Gastroesophageal sphincter (tissue), 4 donors: ENCODE measurements around the gene CASP4. TPM values are rescaled to one million over a fixed set of nuclear protein-coding genes. Genes with fewer than 3 reads are reported as not detected.

Experiments used
- ATAC-seq: fragments of 150-250 bp; one replicate; pipeline ENCODE4 v1.9.1; 2016; ENCODE audit warnings: mild to moderate bottlenecking, moderate library complexity
- H3K27ac ChIP-seq, 4 donors: fragments of 200-600 bp; sonication (generic) in 3 of 4; 1 replicate in 3 of 4; 2 replicates in 1 of 4; pipeline ENCODE4 v1.5.1; 2016 to 2019
- H3K27me3 ChIP-seq: fragments of 200-600 bp; sonication (generic); one replicate; pipeline ENCODE4 v1.5.1; 2019
- H3K36me3 ChIP-seq, 2 donors: fragments of 200-600 bp; sonication (generic); one replicate each; pipeline ENCODE4 v1.5.1; 2019; ENCODE audit warnings: control low read depth in 1 of 2
- H3K4me1 ChIP-seq, 3 donors: fragments of 200-600 bp; sonication (generic); 1 replicate in 2 of 3; 2 replicates in 1 of 3; pipeline ENCODE4 v1.5.1; 2016 to 2019; ENCODE audit warnings: control low read depth in 2 of 3
- H3K4me3 ChIP-seq, 2 donors: fragments of 200-600 bp; sonication (generic); one replicate each; pipeline ENCODE4 v1.5.1; 2019; ENCODE audit warnings: mild to moderate bottlenecking in 1 of 2, moderate library complexity in 1 of 2
- H3K9me3 ChIP-seq, 3 donors: fragments of 200-600 bp; sonication (generic); one replicate each; pipeline ENCODE4 v1.5.1; 2017 to 2019; ENCODE audit warnings: control low read depth in 2 of 3
- CTCF ChIP-seq, 4 experiments: fragments of 200-600 bp in 2 of 4; fragments of 450-650 bp in 2 of 4; sonication (generic) in 1 of 4; IDR thresholded peaks; one replicate each; pipeline ENCODE4 v1.5.1; 2017 to 2019; ENCODE audit warnings: antibody characterized with exemption in 4 of 4, mild to moderate bottlenecking in 2 of 4, moderate library complexity in 2 of 4
- EP300 ChIP-seq: sonication (generic); formaldehyde crosslinking; IDR thresholded peaks from one replicate; pipeline ENCODE4 v1.6.1; 2017; ENCODE audit warnings: antibody characterized with exemption, mild to moderate bottlenecking
- POLR2A ChIP-seq, 2 donors: fragments of 450-650 bp; IDR thresholded peaks; one replicate each; pipeline ENCODE4 v1.6.1; 2017; ENCODE audit warnings: antibody characterized with exemption in 2 of 2, mild to moderate bottlenecking in 2 of 2, moderate library complexity in 1 of 2
- POLR2AphosphoS5 ChIP-seq: sonication (generic); formaldehyde crosslinking; IDR thresholded peaks from one replicate; pipeline ENCODE4 v1.6.1; 2017; ENCODE audit warnings: antibody characterized with exemption
- WGBS, 2 donors: methylation state at CpG; one replicate each; pipeline ENCODE4 v1.1.5; 2018; ENCODE audit warnings: low coverage in 1 of 2; 5-methylcytosine and 5-hydroxymethylcytosine counted together
- total RNA-seq, 4 donors: library from RNA; depleted of rRNA; stranded (reverse); fragments of >200 nt; gene quantifications; one replicate each; pipeline ENCODE4 v1.1.0, GENCODE V29; 2016

CASP4 gene
- total RNA-seq, 4 donors from 2014 or later: 30.0 to 86.6 (median 37.8) TPM

GRCh38 chr11:104912102-104912501 is 56.3 kb downstream of the CASP4 start:
- WGBS, 2 donors: 85% methylated on average over 3 of the region's 3 CpGs
- peaks cover 0 to 13% (median 4%) of the 10 kb centered on the region in 3 donors for H3K4me1 ChIP-seq
- H3K36me3 ChIP-seq: no peaks in the 10 kb centered on the region
- no peaks in the 10 kb centered on the region for H3K9me3 ChIP-seq
- ATAC-seq: no peak
- no peak overlapping the region for H3K27ac ChIP-seq
- no peak for TF ChIP-seq POLR2A (IDR thresholded peaks at IDR 0.05)
- TF ChIP-seq CTCF (IDR thresholded peaks at IDR 0.05): no peak
- no peak for TF ChIP-seq POLR2AphosphoS5
- no peak for TF ChIP-seq EP300
- H3K27me3 ChIP-seq: no peaks in the 10 kb centered on the region
- H3K4me3 ChIP-seq: no peak overlapping the region

DNA sequence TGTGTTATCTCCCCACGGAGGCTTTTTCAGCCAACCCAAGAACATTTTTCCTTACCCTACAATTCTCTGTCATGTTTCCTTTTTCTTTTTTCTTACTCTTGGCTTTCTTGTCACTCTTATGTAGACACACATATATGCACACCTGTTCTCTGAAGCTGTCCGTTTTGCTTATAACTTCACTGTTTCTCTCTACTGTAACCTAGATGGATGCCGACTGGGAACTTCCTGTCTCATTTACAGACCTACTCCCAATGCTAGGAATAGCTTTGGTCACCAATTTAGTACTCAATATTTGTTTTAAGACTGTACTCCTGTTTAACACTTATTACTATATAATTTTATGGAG is 60.2 kb downstream of the CASP4 start:
- Histone ChIP-seq H3K4me1 (no peaks in the 10 kb centered on the region), H3K27me3 (no peaks in the 10 kb centered on the region), H3K36me3 (no peaks in the 10 kb centered on the region), H3K9me3 (no peaks in the 10 kb centered on the region), H3K4me3 (no peak overlapping the region), H3K27ac (no peak overlapping the region)
- no peak for ATAC-seq
- TF ChIP-seq CTCF (IDR thresholded peaks at IDR 0.05) (no peak), POLR2A (IDR thresholded peaks at IDR 0.05) (no peak), EP300 (no peak), POLR2AphosphoS5 (no peak)
- 95 to 96% methylated on average over 3 of the region's 3 CpGs for WGBS, 2 donors

- 73 to 78% methylated on average over 4 to 7 of the region's 7 CpGs for WGBS, 2 donors
- Histone ChIP-seq H3K9me3 (no peaks in the 10 kb centered on the region), H3K27me3 (no peaks in the 10 kb centered on the region), H3K4me3 (no peak overlapping the region), H3K27ac (no peak overlapping the region), H3K4me1 (no peaks in the 10 kb centered on the region), H3K36me3 (no peaks in the 10 kb centered on the region)
- ATAC-seq: no peak
- TF ChIP-seq POLR2A (IDR thresholded peaks at IDR 0.05) (no peak), EP300 (no peak), CTCF (IDR thresholded peaks at IDR 0.05) (no peak), POLR2AphosphoS5 (no peak)
Measured at GRCh38 chr11:104907521-104908185, 60.7 kb downstream of the CASP4 start.

DNA sequence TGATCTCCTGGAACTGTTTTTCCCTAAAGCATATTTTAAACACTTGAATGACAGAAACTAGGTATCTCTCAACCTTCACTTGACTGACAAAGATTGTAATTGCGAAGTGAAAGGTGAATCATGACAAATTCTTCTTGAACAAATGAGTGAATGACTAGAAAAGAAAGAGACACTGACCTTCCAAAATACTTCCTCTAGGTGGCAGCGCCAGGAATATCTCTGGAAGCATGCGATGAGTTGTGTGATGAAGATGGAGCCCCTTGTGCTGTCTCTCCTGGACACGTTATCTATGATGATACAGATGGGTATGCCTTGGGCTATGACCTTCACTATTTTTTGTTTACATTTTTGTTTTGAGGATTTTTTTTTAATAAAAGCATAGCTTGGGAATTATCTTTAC is 63.1 kb downstream of the CASP4 start:
- peaks cover 0 to 6% of the 10 kb centered on the region in 2 donors for H3K36me3 ChIP-seq
- no peak for TF ChIP-seq EP300
- no peak for TF ChIP-seq POLR2A (IDR thresholded peaks at IDR 0.05)
- no peak for TF ChIP-seq POLR2AphosphoS5
- TF ChIP-seq CTCF (IDR thresholded peaks at IDR 0.05): no peak
- no peaks in the 10 kb centered on the region for H3K27me3 ChIP-seq
- no peak overlapping the region for H3K27ac ChIP-seq
- ATAC-seq: no peak
- no peaks in the 10 kb centered on the region for H3K9me3 ChIP-seq
- no peak overlapping the region for H3K4me3 ChIP-seq
- WGBS, 2 donors: 94% methylated on average over 4 of the region's 4 CpGs
- H3K4me1 ChIP-seq: no peaks in the 10 kb centered on the region

- Histone ChIP-seq H3K27me3 (no peaks in the 10 kb centered on the region), H3K36me3 (peaks cover 0 to 6% of the 10 kb centered on the region in 2 donors), H3K4me3 (no peak overlapping the region), H3K27ac (peak overlapping the region in 2 of 4 donors; percentile 76 to 79), H3K4me1 (peaks cover 0 to 52% (median 15%) of the 10 kb centered on the region in 3 donors), H3K9me3 (no peaks in the 10 kb centered on the region)
- ATAC-seq: no peak
- TF ChIP-seq EP300: no peak
Measured at GRCh38 chr11:104899226-104899625, 69.1 kb downstream of the CASP4 start.
